NB4 (cell line): Measurements from ENCODE around the gene RAD51B.

Source experiments
- MYC ChIP-seq: IDR thresholded peaks from 2 replicates; pipeline ENCODE4 v1.6.1; 2011; ENCODE audit warnings: low read depth, low read length
- POLR2A ChIP-seq: IDR thresholded peaks from 2 replicates; pipeline ENCODE4 v1.6.1; 2011; ENCODE audit warnings: mild to moderate bottlenecking; ENCODE audit not compliant: insufficient read length; ENCODE audit errors: extremely low read depth
- TF ChIP-seq, protein P1 (sequence below): IDR thresholded peaks from one replicate; pipeline ENCODE4 v1.5.1; 2012; ENCODE audit warnings: low read depth, low read length
- TF ChIP-seq, protein P2 (sequence below): IDR thresholded peaks from 2 replicates; pipeline ENCODE4 v1.6.1; 2011; ENCODE audit warnings: low read depth, low read length

- TF ChIP-seq, protein P1, sequence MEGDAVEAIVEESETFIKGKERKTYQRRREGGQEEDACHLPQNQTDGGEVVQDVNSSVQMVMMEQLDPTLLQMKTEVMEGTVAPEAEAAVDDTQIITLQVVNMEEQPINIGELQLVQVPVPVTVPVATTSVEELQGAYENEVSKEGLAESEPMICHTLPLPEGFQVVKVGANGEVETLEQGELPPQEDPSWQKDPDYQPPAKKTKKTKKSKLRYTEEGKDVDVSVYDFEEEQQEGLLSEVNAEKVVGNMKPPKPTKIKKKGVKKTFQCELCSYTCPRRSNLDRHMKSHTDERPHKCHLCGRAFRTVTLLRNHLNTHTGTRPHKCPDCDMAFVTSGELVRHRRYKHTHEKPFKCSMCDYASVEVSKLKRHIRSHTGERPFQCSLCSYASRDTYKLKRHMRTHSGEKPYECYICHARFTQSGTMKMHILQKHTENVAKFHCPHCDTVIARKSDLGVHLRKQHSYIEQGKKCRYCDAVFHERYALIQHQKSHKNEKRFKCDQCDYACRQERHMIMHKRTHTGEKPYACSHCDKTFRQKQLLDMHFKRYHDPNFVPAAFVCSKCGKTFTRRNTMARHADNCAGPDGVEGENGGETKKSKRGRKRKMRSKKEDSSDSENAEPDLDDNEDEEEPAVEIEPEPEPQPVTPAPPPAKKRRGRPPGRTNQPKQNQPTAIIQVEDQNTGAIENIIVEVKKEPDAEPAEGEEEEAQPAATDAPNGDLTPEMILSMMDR: no peak
- no peak for TF ChIP-seq POLR2A
- TF ChIP-seq, protein P2, sequence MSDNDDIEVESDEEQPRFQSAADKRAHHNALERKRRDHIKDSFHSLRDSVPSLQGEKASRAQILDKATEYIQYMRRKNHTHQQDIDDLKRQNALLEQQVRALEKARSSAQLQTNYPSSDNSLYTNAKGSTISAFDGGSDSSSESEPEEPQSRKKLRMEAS: no peak
- TF ChIP-seq MYC: no peak
Measured at GRCh38 chr14:68412505-68413465, 593.2 kb downstream of the RAD51B start.
